GM18505 (cell line): ENCODE results near the gene TOB1.

ENCODE experiments used
- ATAC-seq: cut with Tn5 transposase; IDR thresholded peaks from one replicate; pipeline ENCODE4 v1.9.1; 2021; ENCODE audit not compliant: unreplicated experiment
- POLR2A ChIP-seq: IDR thresholded peaks from 4 replicates; pipeline ENCODE4 v1.6.1; 2011; ENCODE audit warnings: borderline replicate concordance; ENCODE audit not compliant: insufficient read depth, insufficient read length; ENCODE audit errors: extremely low read depth

Gene TOB1

GRCh38 chr17:50816271-50816670 is 49.9 kb downstream of the TOB1 start:
- no peak for ATAC-seq

GRCh38 chr17:50815400-50815799 is 50.8 kb downstream of the TOB1 start:
- TF ChIP-seq POLR2A: no peak
- no peak for ATAC-seq

More at GRCh38 chr17:50816271-50816670, 49.9 kb downstream of the TOB1 start:
- no peak for TF ChIP-seq POLR2A

GRCh38 chr17:50813583-50813982 is 52.6 kb downstream of the TOB1 start:
- ATAC-seq: no peak
- no peak for TF ChIP-seq POLR2A
